Kidney (tissue), 14 donors: ENCODE measurements around the gene SMC4. TPM values are rescaled to one million over a fixed set of nuclear protein-coding genes. Genes with fewer than 3 reads are reported as not detected.

ENCODE experiments used
- DNase-seq, 5 donors: peaks; one replicate each; pipeline ENCODE4 v3.0.0-alpha.2; 2013 to 2020
- FAIRE-seq: peaks from 2 replicates; lab custom pipeline; 2012; peaks lifted over from hg19 to GRCh38; lab: Jason Lieb, UNC
- H3K27ac ChIP-seq, 2 donors: one replicate each; pipeline ENCODE4 v1.7.0; 2013; ENCODE audit warnings: low read depth in 2 of 2, low read length in 2 of 2, inconsistent platforms in 1 of 2
- H3K27me3 ChIP-seq: one replicate; pipeline ENCODE4 v1.7.1; 2013; ENCODE audit warnings: low read length, inconsistent platforms; ENCODE audit not compliant: control insufficient read depth, insufficient read depth
- H3K36me3 ChIP-seq, 3 donors: one replicate each; pipeline versions ENCODE4 v1.7.0 to v1.7.1; 2013; ENCODE audit warnings: low read length in 3 of 3, control low read depth in 1 of 3, inconsistent platforms in 1 of 3; ENCODE audit not compliant: insufficient read depth in 3 of 3, control insufficient read depth in 2 of 3
- H3K4me1 ChIP-seq, 3 donors: one replicate each; pipeline versions ENCODE4 v1.7.0 to v1.7.1; 2013; ENCODE audit warnings: low read length in 3 of 3, inconsistent platforms in 1 of 3, low read depth in 1 of 3; ENCODE audit not compliant: control insufficient read depth in 2 of 3, insufficient read depth in 2 of 3
- H3K4me3 ChIP-seq, 3 donors: one replicate each; pipeline versions ENCODE4 v1.7.0 to v1.8.1; 2013; ENCODE audit warnings: low read length in 3 of 3, control low read depth in 1 of 3, inconsistent platforms in 1 of 3
- H3K9ac ChIP-seq, 3 donors: one replicate each; pipeline versions ENCODE4 v1.7.0 to v1.7.1; 2013; ENCODE audit warnings: low read length in 3 of 3, control low read depth in 1 of 3, inconsistent platforms in 1 of 3
- H3K9me3 ChIP-seq, 3 donors: one replicate each; pipeline versions ENCODE4 v1.7.0 to v1.7.1; 2013; ENCODE audit warnings: low read length in 3 of 3, control low read depth in 1 of 3, inconsistent platforms in 1 of 3; ENCODE audit not compliant: control insufficient read depth in 2 of 3, insufficient read depth in 1 of 3
- intact Hi-C: fragments of 100-400 bp; cut with DNase I; formaldehyde crosslinking; loops from one replicate; pipeline ENCODE4 v1.11.1; 2022
- polyA plus RNA-seq: library from polyadenylated mRNA; stranded (reverse); fragments of 350-450 nt; fragmentation: Illumina TruSeq; extraction: RNeasy Lipid Tissue Mini Kit (QIAGEN cat#74804); gene quantifications from one replicate; pipeline ENCODE4 v1.2.3, GENCODE V29; 2014; ENCODE audit warnings: low read depth, low replicate concordance; ENCODE audit not compliant: insufficient read depth
- total RNA-seq: library from RNA; stranded (reverse); fragmentation: NEBNext Ultra II Directional; extraction: Animal tissue kit (Norgen Biotek cat#: 25700); gene quantifications from one replicate; pipeline ENCODE4 v1.2.1, GENCODE V29; 2021
- TF ChIP-seq, protein P1 (sequence below): IDR thresholded peaks from 3 replicates; pipeline ENCODE4 v1.5.1; 2012; ENCODE audit warnings: mild to moderate bottlenecking, moderate library complexity, borderline replicate concordance; ENCODE audit not compliant: insufficient read depth; ENCODE audit errors: extremely low read depth
- donor health status: control.
- donor health status: control.
- donor health status: control.
- donor health status: control.
- donor health status: control.
- donor health status: DM: yes; HTN: yes; CAD: no.
- donor health status: Normal renal cell carcinoma (clear cell type).

SMC4 gene
- total and polyA plus RNA-seq, 2 donors from 2014 or later, result 7.4 to 24.5 TPM

DNA sequence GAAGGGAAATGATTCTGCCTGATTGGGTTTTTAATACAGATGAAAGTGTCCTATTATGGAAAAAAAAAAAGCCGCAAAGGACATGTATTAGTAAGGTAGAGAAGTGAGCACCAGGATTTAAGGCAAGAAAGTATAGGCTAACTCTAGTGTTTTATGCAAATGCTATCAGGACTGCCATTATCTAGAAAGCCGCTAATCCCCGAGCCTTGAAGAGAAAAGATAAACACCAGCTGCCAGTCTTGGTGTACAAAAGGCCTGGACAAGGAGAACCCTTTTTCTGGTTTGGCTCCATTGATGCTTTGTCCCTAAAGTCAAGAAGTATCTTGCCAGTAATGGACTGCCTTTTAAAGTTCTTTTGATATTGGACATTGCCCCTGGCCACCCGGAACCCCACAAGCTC lies 58.7 kb downstream of the SMC4 start:
- no peaks in the 10 kb centered on the region for H3K27me3 ChIP-seq
- FAIRE-seq, result no peak
- no peaks in the 10 kb centered on the region for H3K9me3 ChIP-seq
- DNase-seq, result no peak
- no peaks in the 10 kb centered on the region for H3K36me3 ChIP-seq
- H3K4me3 ChIP-seq, result no peak overlapping the region
- H3K27ac ChIP-seq, result no peak overlapping the region
- H3K9ac ChIP-seq, result no peak overlapping the region
- TF ChIP-seq, protein P1, sequence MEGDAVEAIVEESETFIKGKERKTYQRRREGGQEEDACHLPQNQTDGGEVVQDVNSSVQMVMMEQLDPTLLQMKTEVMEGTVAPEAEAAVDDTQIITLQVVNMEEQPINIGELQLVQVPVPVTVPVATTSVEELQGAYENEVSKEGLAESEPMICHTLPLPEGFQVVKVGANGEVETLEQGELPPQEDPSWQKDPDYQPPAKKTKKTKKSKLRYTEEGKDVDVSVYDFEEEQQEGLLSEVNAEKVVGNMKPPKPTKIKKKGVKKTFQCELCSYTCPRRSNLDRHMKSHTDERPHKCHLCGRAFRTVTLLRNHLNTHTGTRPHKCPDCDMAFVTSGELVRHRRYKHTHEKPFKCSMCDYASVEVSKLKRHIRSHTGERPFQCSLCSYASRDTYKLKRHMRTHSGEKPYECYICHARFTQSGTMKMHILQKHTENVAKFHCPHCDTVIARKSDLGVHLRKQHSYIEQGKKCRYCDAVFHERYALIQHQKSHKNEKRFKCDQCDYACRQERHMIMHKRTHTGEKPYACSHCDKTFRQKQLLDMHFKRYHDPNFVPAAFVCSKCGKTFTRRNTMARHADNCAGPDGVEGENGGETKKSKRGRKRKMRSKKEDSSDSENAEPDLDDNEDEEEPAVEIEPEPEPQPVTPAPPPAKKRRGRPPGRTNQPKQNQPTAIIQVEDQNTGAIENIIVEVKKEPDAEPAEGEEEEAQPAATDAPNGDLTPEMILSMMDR, result no peak
- no peaks in the 10 kb centered on the region for H3K4me1 ChIP-seq
- intact Hi-C loops, result no loop called here

DNA sequence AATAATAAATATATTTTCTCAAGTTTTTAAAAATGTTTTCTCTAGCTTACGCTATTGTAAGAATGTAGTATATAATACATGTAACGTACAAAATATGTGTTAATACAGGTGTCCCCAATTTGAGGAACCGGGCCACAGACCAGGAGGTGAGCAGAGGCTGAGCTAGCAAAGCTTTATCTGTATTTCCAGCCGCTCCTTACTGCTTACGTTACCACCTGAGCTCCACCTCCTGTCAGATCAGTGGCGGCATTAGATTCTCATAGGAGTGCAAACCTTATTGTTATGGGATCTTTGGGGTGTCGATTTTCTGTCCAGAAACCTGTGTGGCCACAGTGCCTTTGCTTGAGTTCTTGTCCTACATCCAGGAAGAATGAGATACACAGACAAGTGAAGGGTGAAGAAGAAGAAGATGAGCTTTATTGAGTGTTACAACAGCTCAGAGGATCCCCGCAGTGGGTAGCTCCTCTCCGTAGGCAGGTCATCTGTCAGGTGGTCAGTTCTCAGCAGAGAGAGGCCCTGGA lies 60.1 kb downstream of the SMC4 start:
- intact Hi-C loops, result no loop called here
- FAIRE-seq (no peak), DNase-seq (no peak)
- Histone ChIP-seq H3K27me3 (no peaks in the 10 kb centered on the region), H3K27ac (no peak overlapping the region), H3K9me3 (no peaks in the 10 kb centered on the region), H3K4me1 (no peaks in the 10 kb centered on the region), H3K4me3 (no peak overlapping the region), H3K9ac (no peak overlapping the region), H3K36me3 (no peaks in the 10 kb centered on the region)
- TF ChIP-seq, protein P1, result no peak

DNA sequence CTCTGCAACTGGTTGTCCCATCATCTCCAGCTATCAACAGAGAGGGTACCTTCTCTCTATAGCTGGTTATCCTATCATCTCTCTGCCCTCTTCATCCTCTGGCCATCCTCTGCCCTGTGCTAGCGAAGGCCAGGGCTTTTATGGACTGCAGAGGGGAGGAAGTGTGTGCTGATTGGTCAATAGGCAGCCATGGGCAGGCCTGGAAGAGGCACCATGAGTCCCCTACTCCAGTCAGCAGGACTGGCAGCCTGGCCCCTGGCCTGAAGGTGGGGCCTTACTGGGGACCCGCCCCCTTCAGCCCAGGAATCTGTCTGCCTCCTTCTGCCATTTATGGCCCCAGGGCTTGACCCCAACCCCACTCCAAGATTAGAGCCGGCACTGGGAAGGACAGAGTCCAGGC lies 60.6 kb downstream of the SMC4 start:
- Histone ChIP-seq H3K27ac (no peak overlapping the region), H3K9ac (no peak overlapping the region), H3K27me3 (no peaks in the 10 kb centered on the region), H3K36me3 (no peaks in the 10 kb centered on the region), H3K4me3 (no peak overlapping the region), H3K9me3 (no peaks in the 10 kb centered on the region), H3K4me1 (no peaks in the 10 kb centered on the region)
- DNase-seq, result no peak
- no peak for FAIRE-seq
- TF ChIP-seq, protein P1, result no peak
- intact Hi-C loops, result no loop called here

DNA sequence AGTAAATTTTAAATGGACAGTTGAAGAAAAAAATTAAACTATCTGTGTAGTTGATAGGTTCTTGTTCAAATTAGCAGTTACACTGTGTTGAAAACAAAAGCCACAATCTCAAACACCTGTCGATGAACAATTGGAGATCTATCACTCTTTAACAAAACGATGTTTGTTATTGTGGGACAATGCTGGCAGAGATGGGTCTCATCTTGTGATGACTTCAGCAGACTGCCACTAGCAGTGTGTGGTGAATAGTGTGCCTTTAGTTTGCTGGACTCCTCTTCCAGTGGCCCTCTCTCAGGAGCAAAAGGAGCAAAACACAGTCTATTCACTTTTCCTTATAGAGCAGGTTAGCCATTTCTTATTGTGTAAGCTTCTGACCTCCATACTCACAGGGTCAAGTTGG lies 64.9 kb downstream of the SMC4 start:
- DNase-seq, result no peak
- no peaks in the 10 kb centered on the region for H3K27me3 ChIP-seq
- no peak for FAIRE-seq
- H3K9me3 ChIP-seq, result no peaks in the 10 kb centered on the region
- intact Hi-C loops, result no loop called here
- H3K9ac ChIP-seq, result no peak overlapping the region
- no peak overlapping the region for H3K27ac ChIP-seq
- no peaks in the 10 kb centered on the region for H3K4me1 ChIP-seq
- TF ChIP-seq, protein P1, result no peak
- no peak overlapping the region for H3K4me3 ChIP-seq
- H3K36me3 ChIP-seq, result no peaks in the 10 kb centered on the region
